ENCODE measurements around the gene GCDH.
A peak's percentile ranks its signal among the peaks of the same experiment; 100 is the strongest.
"Not testable (repeated sequence)": the region's sequence is repeated elsewhere in the genome, so short reads cannot be mapped to it uniquely, and the experiment has no call there.

The GCDH gene

DNA sequence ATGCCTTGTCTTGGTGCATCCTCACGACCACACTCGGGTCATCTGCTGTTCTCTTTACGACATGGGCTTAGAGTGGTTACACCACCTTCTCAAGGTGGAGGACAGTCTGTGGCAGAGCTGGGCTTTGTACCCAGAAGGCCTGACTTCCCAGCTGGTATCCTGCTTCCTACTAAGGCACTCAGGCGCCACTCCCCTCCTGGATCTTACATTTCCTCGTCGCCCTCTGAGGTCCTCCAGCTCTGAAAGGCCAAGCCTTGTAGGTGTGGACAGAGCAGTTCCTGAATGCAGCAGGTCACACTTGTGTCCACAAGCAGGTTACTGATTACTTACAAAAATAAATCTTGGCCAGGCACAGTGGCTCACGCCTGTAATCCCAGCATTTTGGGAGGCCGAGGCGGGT lies 16.2 kb downstream of the GCDH start:
- no peak for DNase-seq (ENCODE audit: low read depth in 3 of 3)

GRCh38 chr19:12912571-12912970 lies 21.6 kb downstream of the GCDH start:
- no peak for DNase-seq (ENCODE audit: low read depth in 3 of 3)

DNA sequence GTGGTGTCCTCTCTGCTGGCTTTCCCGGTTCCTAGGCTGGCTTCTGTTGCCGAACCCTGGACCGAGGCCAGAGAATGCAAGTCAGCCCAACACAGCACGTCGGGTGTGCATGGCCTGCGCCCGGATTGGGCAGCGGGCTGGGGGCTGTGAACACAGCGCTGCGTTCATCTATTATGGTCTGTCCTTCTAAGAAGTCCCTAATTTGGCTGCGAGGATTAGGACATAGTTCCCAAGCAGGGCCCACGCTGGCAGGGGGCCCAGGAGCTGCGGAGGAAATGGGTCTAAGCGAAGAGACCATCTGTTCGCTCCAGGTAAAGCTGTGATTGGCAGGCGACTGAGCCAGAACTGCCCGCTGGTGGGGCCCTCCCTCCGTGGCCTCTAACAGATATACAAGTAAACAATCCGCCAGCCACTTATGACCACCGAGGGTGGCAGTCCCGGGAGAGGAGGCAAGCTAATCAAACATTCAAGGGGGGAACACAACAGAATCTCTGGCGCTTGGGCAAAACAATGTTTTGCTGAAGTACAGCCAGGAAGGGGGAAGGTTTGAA lies 22.1 kb downstream of the GCDH start:
- no peak for DNase-seq (ENCODE audit: low read depth in 3 of 3)

DNA sequence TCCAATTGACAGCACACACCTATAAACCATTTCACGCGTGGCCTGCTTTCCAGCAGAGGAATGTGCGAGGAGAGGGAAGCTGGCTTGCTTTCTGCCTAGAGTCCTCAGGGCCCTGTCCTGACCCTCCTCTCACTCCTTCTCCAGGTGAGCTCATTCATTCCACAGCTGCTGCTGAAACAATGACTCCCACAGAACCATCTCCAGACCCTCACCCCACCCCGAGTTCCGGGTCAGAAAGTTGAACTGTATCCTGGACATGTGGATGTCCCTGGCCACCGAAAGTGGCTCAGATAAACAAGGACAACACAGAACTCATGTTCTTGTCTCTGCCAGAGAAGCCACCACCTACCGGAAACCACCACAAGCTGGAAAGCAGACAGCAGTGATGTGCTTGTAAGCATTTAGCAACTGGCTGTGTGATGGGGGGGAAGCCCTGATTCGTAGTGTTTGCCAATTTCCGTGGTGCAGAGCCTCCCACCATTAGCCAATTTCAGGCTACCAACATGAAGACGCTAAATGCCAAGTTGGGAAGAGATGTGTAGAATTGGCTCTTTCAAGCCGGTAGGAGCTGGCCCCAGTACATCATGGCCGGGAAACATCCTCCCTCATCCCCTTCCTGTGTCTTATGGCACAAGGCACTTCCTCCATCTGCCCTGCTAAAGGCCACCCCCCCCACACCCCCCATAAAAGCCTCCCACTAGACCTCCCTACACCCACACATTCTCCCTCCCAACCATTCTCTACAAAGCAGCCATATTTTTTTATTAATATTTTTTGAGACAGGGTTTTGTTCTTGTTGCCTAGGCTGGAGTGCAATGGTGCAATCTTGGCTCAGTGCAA lies 23.1 kb downstream of the GCDH start:
- peak in 1 of 3 experiments; percentile 42 for DNase-seq (ENCODE audit: low read depth in 3 of 3)

DNA sequence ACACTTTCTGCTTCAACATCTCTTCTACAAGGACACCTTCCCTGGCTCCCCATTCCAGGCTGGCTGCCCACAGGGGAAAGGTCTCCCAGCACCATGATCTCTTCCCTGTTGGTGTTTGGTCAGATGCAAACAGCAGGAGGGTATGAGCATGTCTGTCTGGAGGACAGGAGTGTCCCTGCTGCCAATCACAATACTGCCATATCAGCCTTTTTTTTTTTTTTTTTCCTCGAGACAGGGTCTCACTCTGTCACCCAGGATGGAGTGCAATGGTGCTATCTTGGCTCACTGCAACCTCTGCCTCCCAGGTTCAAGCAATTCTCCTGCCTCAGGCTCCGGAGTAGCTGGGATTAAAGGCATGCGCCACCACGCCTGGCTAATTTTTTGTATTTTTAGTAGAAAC lies 24.9 kb downstream of the GCDH start:
- DNase-seq (ENCODE audit: low read depth in 3 of 3) = not testable (repeated sequence)

- DNase-seq (ENCODE audit: low read depth in 3 of 3) = no peak
These were observed 27.3 kb downstream of the GCDH start for GRCh38 chr19:12918253-12918652.

GRCh38 chr19:12921047-12921446 lies 30.1 kb downstream of the GCDH start:
- DNase-seq (ENCODE audit: low read depth in 3 of 3) = no peak

- no peak for DNase-seq (ENCODE audit: low read depth in 3 of 3)
These were observed 32.0 kb downstream of the GCDH start for GRCh38 chr19:12922959-12923358.

- no peak for DNase-seq (ENCODE audit: low read depth in 3 of 3)
These were observed 33.8 kb downstream of the GCDH start for GRCh38 chr19:12924621-12925310.

DNA sequence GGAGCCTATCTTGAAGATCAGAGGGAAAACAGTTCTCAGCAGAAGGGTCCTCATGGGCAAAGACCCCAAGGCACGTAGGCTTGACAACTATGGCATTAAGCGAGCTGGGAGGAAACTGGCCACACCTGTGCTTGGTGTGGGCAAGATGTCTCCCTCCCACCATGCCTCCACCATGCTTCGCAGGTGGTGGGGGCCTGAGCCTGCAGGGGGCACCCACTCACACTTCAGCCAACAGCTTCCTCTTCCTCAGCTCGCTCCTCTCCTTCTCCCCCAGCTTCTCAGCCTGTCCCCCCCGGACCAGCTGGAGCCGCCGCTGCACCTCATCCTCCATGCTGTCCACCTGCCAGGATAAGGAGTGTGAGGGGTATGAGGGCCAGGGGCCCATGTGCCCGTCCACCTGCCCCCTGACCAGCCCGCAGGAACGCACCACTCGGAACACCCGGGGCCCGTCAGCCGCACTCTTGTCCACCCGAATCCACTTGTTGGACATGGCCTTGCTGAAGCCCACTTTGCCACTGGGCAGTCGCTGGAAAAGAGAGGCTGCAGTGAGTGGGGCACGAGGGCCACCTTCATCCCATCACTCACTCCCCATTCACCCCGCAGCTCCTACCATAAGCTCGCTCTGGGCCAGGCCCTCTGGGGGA lies 39.2 kb downstream of the GCDH start:
- no peak for DNase-seq (ENCODE audit: low read depth in 3 of 3)

DNA sequence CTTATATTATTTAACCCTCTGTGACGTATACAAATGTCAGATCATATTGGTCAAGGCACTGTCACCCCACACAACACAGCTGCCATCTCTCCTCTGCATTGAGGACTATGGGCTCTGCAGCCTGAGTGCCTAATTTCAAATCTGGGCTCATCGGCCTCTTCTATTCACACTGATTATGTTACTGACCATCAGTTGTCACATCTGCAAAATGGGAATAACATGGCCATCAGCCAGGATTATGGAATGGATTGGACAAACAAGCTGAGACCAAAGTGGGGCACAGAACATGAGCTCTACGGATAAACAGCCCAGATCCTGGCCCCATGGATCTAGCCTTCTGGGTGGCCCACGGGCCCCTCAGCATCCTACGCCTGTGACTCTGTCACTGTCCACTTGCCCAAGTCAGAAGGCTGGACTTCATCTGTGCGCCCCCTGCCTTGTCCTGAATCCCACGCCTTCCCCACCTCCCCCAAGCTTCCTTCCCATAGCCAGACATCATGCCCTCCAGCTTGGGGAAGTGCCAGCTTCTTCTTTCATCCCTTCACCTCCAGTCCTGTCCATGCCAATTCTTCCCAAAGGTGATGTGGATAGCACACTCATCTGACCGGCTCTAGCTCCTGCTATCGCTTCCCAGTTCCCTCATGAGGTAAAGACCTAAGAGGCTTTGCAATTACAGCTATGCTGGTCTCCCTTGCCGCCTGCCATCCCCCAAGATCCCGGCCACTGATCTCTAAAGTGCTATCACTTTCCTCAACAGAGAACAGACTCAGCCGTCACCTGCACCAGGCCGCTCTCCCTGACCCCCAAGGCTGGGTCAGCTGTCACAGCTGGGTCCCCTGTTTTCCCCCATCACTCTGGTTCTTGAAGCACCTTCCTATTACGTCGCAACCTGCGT lies 41.7 kb downstream of the GCDH start:
- DNase-seq (ENCODE audit: low read depth in 3 of 3) = no peak

GRCh38 chr19:12933287-12934072 lies 42.5 kb downstream of the GCDH start, which contains the start of gene FARSA:
TSS of gene FARSA (minus strand) at chr19:12933711. CDS start at chr19:12933696, 15 bp downstream.
- DNase-seq (ENCODE audit: low read depth in 3 of 3) = peak; percentile 85 to 91 (median 85)

DNA sequence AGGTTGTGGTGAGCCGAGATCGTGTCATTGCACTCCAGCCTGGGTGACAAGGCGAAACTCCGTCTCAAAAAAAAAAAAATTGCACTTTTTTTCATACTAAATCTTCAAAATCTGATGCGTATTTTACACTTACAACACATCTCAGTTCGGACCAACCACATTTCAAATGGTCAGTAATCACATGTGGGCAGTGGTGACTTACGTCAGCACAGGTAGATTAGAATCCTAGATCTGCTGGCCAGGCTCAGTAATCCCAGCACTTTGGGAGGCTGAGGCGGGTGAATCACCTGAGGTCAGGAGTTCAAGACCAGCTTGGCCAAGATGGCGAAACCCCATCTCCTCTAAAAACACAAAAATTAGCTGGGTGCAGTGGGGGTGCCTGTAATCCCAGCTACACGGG lies 44.1 kb downstream of the GCDH start:
- no peak for DNase-seq (ENCODE audit: low read depth in 3 of 3)

DNA sequence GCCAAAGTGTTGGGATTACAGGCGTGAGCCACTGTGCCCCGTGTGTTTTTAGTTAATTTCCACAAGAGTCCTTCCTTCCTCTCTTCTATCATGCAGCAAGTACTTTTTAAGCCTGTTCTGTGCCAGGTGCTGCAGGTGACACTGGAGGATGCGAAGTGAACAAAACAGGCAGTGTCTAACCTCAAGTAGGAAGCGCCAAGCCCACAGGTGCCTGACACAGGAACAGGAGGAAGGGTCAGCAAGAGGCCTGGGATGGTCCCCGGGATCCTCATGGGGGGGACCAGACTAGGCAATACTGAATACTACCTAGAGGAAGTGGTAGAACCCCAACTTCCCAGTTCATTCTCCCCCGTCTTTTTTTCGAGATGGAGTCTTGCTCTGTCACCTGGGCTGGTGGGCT lies 45.6 kb downstream of the GCDH start:
- no peak for DNase-seq (ENCODE audit: low read depth in 3 of 3)

DNA sequence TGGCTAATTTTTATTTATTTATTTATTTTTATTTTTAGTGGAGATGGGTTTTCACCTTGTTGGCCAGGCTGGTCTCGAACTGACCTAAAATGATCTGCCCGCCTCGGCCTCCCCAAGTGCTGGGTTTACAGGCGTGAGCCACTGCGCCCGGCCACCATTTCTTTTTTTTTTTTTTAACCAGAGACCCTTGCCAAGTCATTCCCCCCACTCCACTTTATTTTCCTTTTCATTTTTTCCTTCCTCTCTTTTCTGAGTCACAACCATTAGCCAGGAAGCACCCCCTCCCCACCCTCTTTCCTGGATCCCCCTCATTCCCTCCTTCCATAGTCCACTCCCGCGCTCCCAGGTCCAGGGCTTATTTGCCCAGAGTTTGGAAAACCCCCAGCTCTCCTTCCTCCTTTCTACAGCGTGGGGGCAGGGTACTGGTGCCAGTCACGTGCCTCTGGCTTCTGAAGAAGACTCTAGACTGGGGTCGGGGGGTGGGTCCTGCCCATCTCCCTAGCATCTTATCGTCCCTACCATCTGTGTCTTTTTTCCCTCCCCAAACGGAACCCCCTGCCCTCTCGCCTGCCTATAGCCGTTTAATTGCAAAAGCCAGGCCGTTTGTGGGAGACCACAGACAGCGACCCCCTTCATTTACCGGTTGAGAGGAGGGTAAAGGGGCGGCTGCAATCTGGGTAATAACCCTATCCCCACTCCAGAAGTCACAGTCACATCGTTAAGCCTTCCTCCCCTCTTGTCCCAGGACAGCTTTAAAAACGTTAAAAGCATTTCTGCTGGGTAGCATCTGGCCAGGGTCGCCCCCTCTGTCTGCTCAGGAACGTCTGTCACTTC lies 46.4 kb downstream of the GCDH start:
- no peak for DNase-seq (ENCODE audit: low read depth in 3 of 3)

- DNase-seq (ENCODE audit: low read depth in 3 of 3) = peak; percentile 99
These were observed 47.2 kb downstream of the GCDH start, which contains the start of gene CALR for GRCh38 chr19:12937927-12938778. TSS of gene CALR (plus strand) at chr19:12938609. CDS start at chr19:12938680, 71 bp downstream.

GRCh38 chr19:12938779-12939601 lies 48.0 kb downstream of the GCDH start:
- DNase-seq (ENCODE audit: low read depth in 3 of 3) = peak in 1 of 3 experiments; percentile 29

Measured in stimulated activated CD4-positive, alpha-beta T cell treated with anti-CD3 and anti-CD28 coated beads, TNF-alpha, amount 100 ng/mL, for 24 hours (primary cell).